Bone marrow (tissue), 2 donors: Measurements from ENCODE around the gene MYO1A.
"Not testable (repeated sequence)": the region's sequence is repeated elsewhere in the genome, so short reads cannot be mapped to it uniquely, and the experiment has no call there.

Experiments
- DNase-seq, 2 donors: peaks; one replicate each; lab custom pipeline; 2025; lab: John Stamatoyannopoulos, UW

The MYO1A gene

GRCh38 chr12:56993346-56993745 is 56.6 kb downstream of the MYO1A start:
- DNase-seq = no peak

- DNase-seq = peak in 1 of 2 donors; percentile 19
These were observed 58.3 kb downstream of the MYO1A start for GRCh38 chr12:56991319-56992246.

GRCh38 chr12:56990648-56991318 is 59.1 kb downstream of the MYO1A start:
- no peak for DNase-seq

GRCh38 chr12:56989861-56990610 is 59.9 kb downstream of the MYO1A start:
- no peak for DNase-seq

GRCh38 chr12:56988207-56988739 is 61.7 kb downstream of the MYO1A start:
- peak in 1 of 2 donors; percentile 67 for DNase-seq

GRCh38 chr12:56987551-56988053 is 62.3 kb downstream of the MYO1A start:
- DNase-seq = peak; percentile 48 to 50

- no peak for DNase-seq
These were observed 62.9 kb downstream of the MYO1A start for GRCh38 chr12:56987011-56987410.

GRCh38 chr12:56985714-56986113 is 64.2 kb downstream of the MYO1A start:
- not testable (repeated sequence) for DNase-seq

GRCh38 chr12:56983386-56983785 is 66.5 kb downstream of the MYO1A start:
- no peak for DNase-seq

- not testable (repeated sequence) for DNase-seq
These were observed 67.2 kb downstream of the MYO1A start for GRCh38 chr12:56982578-56983236.

- DNase-seq = no peak
These were observed 68.9 kb downstream of the MYO1A start for GRCh38 chr12:56980941-56981530.

GRCh38 chr12:56980268-56980667 is 69.7 kb downstream of the MYO1A start:
- no peak for DNase-seq

GRCh38 chr12:56979628-56980027 is 70.3 kb downstream of the MYO1A start:
- DNase-seq = no peak
